Osteoblast (primary cell): ENCODE results near the gene OSBPL5. TPM values are rescaled to one million over a fixed set of nuclear protein-coding genes. Genes with fewer than 3 reads are reported as not detected.

ENCODE experiments used
- DNase-seq: peaks from one replicate; pipeline ENCODE4 v3.0.0; 2011; ENCODE audit warnings: low spot score, mixed read lengths; ENCODE audit not compliant: insufficient read length; ENCODE audit errors: missing footprints
- H2AFZ ChIP-seq: 2 replicates; pipeline ENCODE4 v1.6.0; 2011; ENCODE audit warnings: mild to moderate bottlenecking, low read length
- H3K27ac ChIP-seq: 2 replicates; pipeline ENCODE4 v1.5.1; 2011; ENCODE audit warnings: mild to moderate bottlenecking, low read depth, low read length, moderate library complexity
- H3K27me3 ChIP-seq: 2 replicates; pipeline ENCODE4 v1.6.0; 2012; ENCODE audit warnings: mild to moderate bottlenecking, control low read depth, inconsistent platforms, low read length, moderate library complexity; ENCODE audit not compliant: insufficient read depth
- H3K36me3 ChIP-seq: 2 replicates; pipeline ENCODE4 v1.5.1; 2011; ENCODE audit warnings: mild to moderate bottlenecking, low read length, control low read depth, moderate library complexity; ENCODE audit not compliant: insufficient read depth
- H3K4me1 ChIP-seq: 2 replicates; pipeline ENCODE4 v1.5.1; 2011; ENCODE audit warnings: mild to moderate bottlenecking, low read length, control low read depth, moderate library complexity; ENCODE audit not compliant: insufficient read depth
- H3K4me2 ChIP-seq: 2 replicates; pipeline ENCODE4 v1.6.0; 2011; ENCODE audit warnings: mild to moderate bottlenecking, low read length; ENCODE audit not compliant: insufficient read depth
- H3K4me3 ChIP-seq: fragments of 200-600 bp; sonication (generic); 3 replicates; pipeline ENCODE4 v1.5.1; 2012; ENCODE audit warnings: mild to moderate bottlenecking, low read length, inconsistent platforms; ENCODE audit not compliant: insufficient read depth
- H3K79me2 ChIP-seq: 2 replicates; pipeline ENCODE4 v1.6.0; 2012; ENCODE audit warnings: mild to moderate bottlenecking, low read length, control low read depth, inconsistent platforms; ENCODE audit not compliant: insufficient read depth
- H3K9me3 ChIP-seq: 2 replicates; pipeline ENCODE4 v1.5.1; 2011; ENCODE audit warnings: low read depth, low read length, control low read depth
- H4K20me1 ChIP-seq: 2 replicates; pipeline ENCODE4 v1.6.0; 2012; ENCODE audit warnings: mild to moderate bottlenecking, low read length, control low read depth; ENCODE audit not compliant: insufficient read depth
- total RNA-seq: library from RNA; depleted of rRNA; stranded (reverse); fragments of >200 nt; gene quantifications from 2 replicates; pipeline ENCODE4 v1.2.3, GENCODE V29; 2012
- TF ChIP-seq, protein P1 (sequence below): IDR thresholded peaks from 2 replicates; pipeline ENCODE4 v1.5.1; 2011; ENCODE audit warnings: mild to moderate bottlenecking, low read depth, low read length, moderate library complexity; ENCODE audit errors: extremely low read depth

OSBPL5 gene
- total RNA-seq, 1 donor: 49.9 TPM

DNA sequence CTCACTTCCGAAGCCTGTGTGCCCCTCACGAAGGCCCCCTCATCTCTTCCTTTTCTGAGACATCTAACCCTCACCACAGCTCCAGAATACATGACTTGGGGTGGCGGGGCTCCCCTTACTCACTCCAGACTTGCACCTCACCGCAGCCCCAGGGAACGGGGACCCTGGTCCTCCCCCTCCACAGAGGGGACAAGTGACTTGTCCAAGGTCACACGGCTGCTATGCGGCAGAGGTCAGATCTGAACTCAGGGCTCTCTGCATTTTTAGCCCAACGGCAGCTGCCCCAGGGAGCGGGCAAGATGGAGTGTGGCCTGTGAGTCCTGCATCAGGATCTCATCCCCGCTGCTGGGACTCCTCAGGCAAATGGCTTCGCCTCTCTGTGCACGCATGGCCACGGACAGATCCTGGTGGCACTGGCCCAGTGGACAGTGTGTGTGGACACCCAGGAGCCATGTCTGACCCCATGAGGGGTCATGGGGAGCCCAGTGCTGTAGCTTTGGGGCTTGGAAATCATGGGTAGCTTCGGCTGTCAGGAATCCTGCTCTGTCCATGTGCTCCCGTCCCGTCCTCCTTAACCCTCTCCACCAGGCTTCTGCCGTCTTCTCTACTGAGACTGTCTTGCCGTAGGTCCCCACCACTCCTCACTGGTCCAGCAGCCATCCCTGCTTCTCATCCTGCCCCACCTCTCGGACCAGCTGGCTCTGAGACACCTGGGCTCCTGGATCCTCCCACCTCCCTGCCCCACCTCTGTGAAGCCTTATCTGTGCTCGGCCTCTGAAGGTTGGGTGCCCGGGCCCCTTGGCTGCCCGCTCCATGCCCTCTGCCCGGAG is 59.9 kb downstream of the OSBPL5 start:
- Histone ChIP-seq H3K79me2 (no peaks in the 10 kb centered on the region), H3K4me3 (no peak overlapping the region), H3K9me3 (no peaks in the 10 kb centered on the region), H3K36me3 (peaks cover 7% of the 10 kb centered on the region), H3K27ac (no peak overlapping the region), H4K20me1 (no peaks in the 10 kb centered on the region), H3K27me3 (no peaks in the 10 kb centered on the region), H3K4me2 (no peak overlapping the region), H3K4me1 (peaks cover 2% of the 10 kb centered on the region), H2AFZ (no peak overlapping the region)
- TF ChIP-seq, protein P1, sequence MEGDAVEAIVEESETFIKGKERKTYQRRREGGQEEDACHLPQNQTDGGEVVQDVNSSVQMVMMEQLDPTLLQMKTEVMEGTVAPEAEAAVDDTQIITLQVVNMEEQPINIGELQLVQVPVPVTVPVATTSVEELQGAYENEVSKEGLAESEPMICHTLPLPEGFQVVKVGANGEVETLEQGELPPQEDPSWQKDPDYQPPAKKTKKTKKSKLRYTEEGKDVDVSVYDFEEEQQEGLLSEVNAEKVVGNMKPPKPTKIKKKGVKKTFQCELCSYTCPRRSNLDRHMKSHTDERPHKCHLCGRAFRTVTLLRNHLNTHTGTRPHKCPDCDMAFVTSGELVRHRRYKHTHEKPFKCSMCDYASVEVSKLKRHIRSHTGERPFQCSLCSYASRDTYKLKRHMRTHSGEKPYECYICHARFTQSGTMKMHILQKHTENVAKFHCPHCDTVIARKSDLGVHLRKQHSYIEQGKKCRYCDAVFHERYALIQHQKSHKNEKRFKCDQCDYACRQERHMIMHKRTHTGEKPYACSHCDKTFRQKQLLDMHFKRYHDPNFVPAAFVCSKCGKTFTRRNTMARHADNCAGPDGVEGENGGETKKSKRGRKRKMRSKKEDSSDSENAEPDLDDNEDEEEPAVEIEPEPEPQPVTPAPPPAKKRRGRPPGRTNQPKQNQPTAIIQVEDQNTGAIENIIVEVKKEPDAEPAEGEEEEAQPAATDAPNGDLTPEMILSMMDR: no peak
- DNase-seq: peak; percentile 85

DNA sequence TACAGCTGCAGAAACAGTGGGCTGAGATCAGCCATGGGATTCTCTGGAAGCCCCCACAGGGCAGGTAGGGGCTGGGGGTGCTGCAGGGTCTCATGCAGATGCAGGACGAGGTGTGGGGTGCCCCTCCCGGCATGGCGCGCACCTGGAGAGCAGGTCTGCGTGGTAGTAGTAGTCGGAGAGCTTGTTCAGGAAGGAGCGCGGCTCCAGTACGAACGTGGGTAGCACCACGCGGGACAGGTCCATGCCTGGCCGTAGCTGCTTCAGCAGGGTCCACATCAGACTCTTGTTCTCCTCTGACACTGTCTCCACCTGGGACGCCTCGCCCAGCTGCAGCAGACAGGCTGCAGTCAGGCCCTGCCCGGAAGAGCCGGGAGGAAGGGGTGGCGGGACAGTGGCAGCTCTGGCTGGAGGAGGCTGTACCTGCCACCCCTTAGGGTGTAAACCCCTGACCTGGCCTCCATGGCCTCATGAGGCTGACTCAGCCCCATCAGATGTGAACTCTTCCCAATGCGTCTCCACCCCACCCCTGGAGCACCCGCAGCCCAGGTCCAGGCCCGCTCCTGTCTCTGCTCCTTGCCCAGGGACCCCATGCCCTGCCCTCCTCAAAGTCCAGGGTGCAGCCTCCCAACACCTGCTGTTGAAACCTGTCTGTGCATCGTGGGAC is 60.9 kb downstream of the OSBPL5 start:
- H3K4me2 ChIP-seq: no peak overlapping the region
- no peaks in the 10 kb centered on the region for H3K79me2 ChIP-seq
- peak; percentile 73 for DNase-seq
- peaks cover 7% of the 10 kb centered on the region for H3K36me3 ChIP-seq
- no peak overlapping the region for H3K4me3 ChIP-seq
- H3K27me3 ChIP-seq: no peaks in the 10 kb centered on the region
- H3K9me3 ChIP-seq: no peaks in the 10 kb centered on the region
- no peak overlapping the region for H3K27ac ChIP-seq
- H3K4me1 ChIP-seq: peaks cover 2% of the 10 kb centered on the region
- TF ChIP-seq, protein P1: no peak
- H2AFZ ChIP-seq: no peak overlapping the region
- H4K20me1 ChIP-seq: no peaks in the 10 kb centered on the region

DNA sequence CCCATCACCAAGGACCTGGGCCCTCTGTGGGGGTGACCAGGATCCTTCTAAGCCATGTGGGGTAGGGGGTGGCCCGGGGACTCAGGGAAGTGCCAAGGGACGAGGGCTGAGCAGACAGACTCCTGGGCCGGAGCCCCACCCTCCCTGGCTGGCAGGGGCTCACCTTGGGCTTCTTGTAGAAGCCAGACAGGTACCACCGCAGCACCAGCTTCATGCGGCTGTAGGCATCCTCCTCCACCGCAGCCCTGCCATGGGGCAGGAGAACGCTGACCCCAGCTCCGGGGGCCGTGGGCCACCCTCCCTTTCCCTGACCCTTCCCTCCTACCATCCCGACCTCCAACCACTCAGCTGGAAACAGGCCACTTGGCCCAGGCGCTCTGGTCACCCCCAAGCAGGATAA is 62.0 kb downstream of the OSBPL5 start:
- peak; percentile 78 for DNase-seq
- no peak overlapping the region for H3K4me2 ChIP-seq
- TF ChIP-seq, protein P1: no peak
- H4K20me1 ChIP-seq: no peaks in the 10 kb centered on the region
- peaks cover 2% of the 10 kb centered on the region for H3K4me1 ChIP-seq
- H3K79me2 ChIP-seq: no peaks in the 10 kb centered on the region
- peaks cover 7% of the 10 kb centered on the region for H3K36me3 ChIP-seq
- no peak overlapping the region for H2AFZ ChIP-seq
- no peak overlapping the region for H3K27ac ChIP-seq
- no peaks in the 10 kb centered on the region for H3K27me3 ChIP-seq
- no peak overlapping the region for H3K4me3 ChIP-seq
- no peaks in the 10 kb centered on the region for H3K9me3 ChIP-seq

DNA sequence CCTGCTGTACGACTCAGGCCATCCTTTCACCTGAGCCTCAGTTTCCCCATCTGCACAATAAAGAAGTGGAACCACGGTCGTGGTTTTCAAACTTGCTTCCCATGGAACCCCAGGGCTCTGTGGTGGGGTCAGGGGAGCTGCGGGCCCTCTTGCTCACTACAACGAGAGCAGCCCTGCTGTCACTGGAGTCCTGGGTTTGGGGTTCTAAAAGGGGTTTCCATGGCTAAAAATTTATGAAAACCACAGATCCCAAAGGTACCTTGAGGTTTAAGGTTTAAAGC is 62.5 kb downstream of the OSBPL5 start:
- TF ChIP-seq, protein P1: no peak
- no peak overlapping the region for H3K4me2 ChIP-seq
- H3K79me2 ChIP-seq: no peaks in the 10 kb centered on the region
- DNase-seq: no peak
- no peak overlapping the region for H3K27ac ChIP-seq
- no peaks in the 10 kb centered on the region for H4K20me1 ChIP-seq
- H3K4me3 ChIP-seq: no peak overlapping the region
- peaks cover 7% of the 10 kb centered on the region for H3K36me3 ChIP-seq
- H3K9me3 ChIP-seq: no peaks in the 10 kb centered on the region
- peaks cover 2% of the 10 kb centered on the region for H3K4me1 ChIP-seq
- no peaks in the 10 kb centered on the region for H3K27me3 ChIP-seq
- no peak overlapping the region for H2AFZ ChIP-seq
